ENCODE data around the gene OR5H1. TPM values are rescaled to one million over a fixed set of nuclear protein-coding genes. Genes with fewer than 3 reads are reported as not detected.

Gene OR5H1
- total RNA-seq (2021): not detected in 2 replicates
- long read RNA-seq: 0 reads

- Histone ChIP-seq H3T11ph (ENCODE audit: low read length) (no peak within 1 kb of the TSS), H2BK15ac (ENCODE audit: low read depth, low read length) (no peak within 1 kb of the TSS), H2AK5ac (ENCODE audit: insufficient read length, low read length) (no peak within 1 kb of the TSS), H3K18ac (ENCODE audit: insufficient read length, low read depth, low read length) (no peak within 1 kb of the TSS), H3K9me3 (ENCODE audit: control insufficient read depth, low read depth, low read length) (no peaks in the 10 kb centered on the region), H4K20me1 (ENCODE audit: control insufficient read depth, insufficient read depth, insufficient read length) (no peaks in the 10 kb centered on the region), H2BK20ac (ENCODE audit: low read depth, low read length, poor library complexity, severe bottlenecking) (no peak within 1 kb of the TSS), H2BK12ac (ENCODE audit: insufficient read length, low read depth, low read length) (no peak within 1 kb of the TSS), H3K56ac (ENCODE audit: insufficient read length, low read depth, low read length) (no peak within 1 kb of the TSS), H4K91ac (ENCODE audit: insufficient read length, low read depth, low read length) (no peak within 1 kb of the TSS), H3K4me1 (ENCODE audit: insufficient read depth, low read length) (no peaks in the 10 kb centered on the region), H3K14ac (ENCODE audit: insufficient read depth, low read length) (no peak within 1 kb of the TSS), H3K79me1 (ENCODE audit: insufficient read depth, low read depth, low read length, poor library complexity, severe bottlenecking) (no peaks in the 10 kb centered on the region), H3K27ac (ENCODE audit: insufficient read length, low read depth, low read length) (no peak within 1 kb of the TSS), H3K4ac (ENCODE audit: low read depth, low read length) (no peak within 1 kb of the TSS), H4K8ac (replicated peaks; ENCODE audit: insufficient read length, low read depth, low read length) (no peak within 1 kb of the TSS), H2AFZ (ENCODE audit: low read length) (no peak within 1 kb of the TSS), H2BK120ac (ENCODE audit: low read depth, low read length, poor library complexity, severe bottlenecking) (no peak within 1 kb of the TSS), H3K4me2 (ENCODE audit: insufficient read depth, insufficient read length, low read length) (no peak within 1 kb of the TSS), H2BK5ac (ENCODE audit: insufficient read length, low read length) (no peak within 1 kb of the TSS), H3K27me3 (ENCODE audit: insufficient read depth, low read length) (no peaks in the 10 kb centered on the region), H3K79me2 (ENCODE audit: insufficient read depth, low read length) (no peaks in the 10 kb centered on the region), H3K23ac (ENCODE audit: insufficient read length, low read depth, low read length) (no peak within 1 kb of the TSS), H3K23me2 (ENCODE audit: insufficient read length, low read depth, low read length, poor library complexity, severe bottlenecking) (no peaks in the 10 kb centered on the region), H3K9ac (ENCODE audit: extremely low read depth, insufficient read length, low read length) (no peak within 1 kb of the TSS), H4K5ac (ENCODE audit: insufficient read length, low read depth, low read length) (no peak within 1 kb of the TSS)
- no peaks in the 10 kb centered on the region for H3K4me1 Mint-ChIP-seq
- no peak for DNase-seq
- H3K27me3 Mint-ChIP-seq (ENCODE audit: low read depth): no peaks in the 10 kb centered on the region
- no peak for TF ChIP-seq CTCF (conservative IDR thresholded peaks at IDR 0.05)
- no peaks in the 10 kb centered on the region for H3K9me3 Mint-ChIP-seq
- no peak within 1 kb of the TSS for H3K27ac Mint-ChIP-seq
- WGBS (ENCODE audit: extremely low coverage, insufficient read length, low lambda C conversion rate): no CpG with 5 or more reads among the region's 1 CpG
- no peaks in the 10 kb centered on the region; a peak in 1 of 7 replicates for H3K36me3 Mint-ChIP-seq (ENCODE audit: insufficient read depth in 1 of 3, low read depth in 3 of 3)
- no peak within 1 kb of the TSS for H3K4me3 Mint-ChIP-seq
These were observed at the start of gene OR5H1 for GRCh38 chr3:98130421-98130820. Gene OR5H1, plus strand, starts transcription at chr3:98130721. Its CDS starts 1,977 bp downstream, at chr3:98132698.
